GM18517 (cell line): ENCODE measurements around the gene CCDC120.

ENCODE experiments used
- ATAC-seq: cut with Tn5 transposase; IDR thresholded peaks from one replicate; pipeline ENCODE4 v1.9.1; 2021; ENCODE audit warnings: mild to moderate bottlenecking, moderate library complexity; ENCODE audit not compliant: unreplicated experiment

CCDC120 gene

GRCh38 chrX:49100704-49101628 is 42.2 kb downstream of the CCDC120 start:
- peak; percentile 95 for ATAC-seq

- ATAC-seq = no peak
Observed at GRCh38 chrX:49101629-49101984, 42.8 kb downstream of the CCDC120 start.

- ATAC-seq = no peak
Observed at GRCh38 chrX:49102190-49102589, 43.4 kb downstream of the CCDC120 start.

- no peak for ATAC-seq
Observed at GRCh38 chrX:49103637-49104036, 44.8 kb downstream of the CCDC120 start.

GRCh38 chrX:49106296-49106695 is 47.5 kb downstream of the CCDC120 start:
- ATAC-seq = no peak

- no peak for ATAC-seq
Observed at GRCh38 chrX:49106930-49107329, 48.1 kb downstream of the CCDC120 start.

- no peak for ATAC-seq
Observed at GRCh38 chrX:49108641-49109040, 49.8 kb downstream of the CCDC120 start.

- no peak for ATAC-seq
Observed at GRCh38 chrX:49110417-49110816, 51.6 kb downstream of the CCDC120 start.

GRCh38 chrX:49111791-49112190 is 53.0 kb downstream of the CCDC120 start:
- no peak for ATAC-seq

GRCh38 chrX:49116076-49116475 is 57.3 kb downstream of the CCDC120 start:
- ATAC-seq = no peak

GRCh38 chrX:49116716-49117115 is 57.9 kb downstream of the CCDC120 start:
- no peak for ATAC-seq

- ATAC-seq = no peak
Observed at GRCh38 chrX:49117581-49117980, 58.8 kb downstream of the CCDC120 start.
